A549 treated with ZK216348 at 1 μM for 4 hours (cell line): ENCODE results near the gene RGL4. TPM values are rescaled to one million over a fixed set of nuclear protein-coding genes. Genes with fewer than 3 reads are reported as not detected.

Experiments
- total RNA-seq: library from RNA; stranded (reverse); fragments of 200-300 nt; extraction: Qiagen RNA extraction; gene quantifications from 5 replicates; pipeline ENCODE4 v1.2.3, GENCODE V29; 2022; ENCODE audit warnings: low read depth

Gene RGL4
- not detected in 5 replicates for total RNA-seq

GRCh38 chr22:23690713-23691112 is at the start of gene RGL4:
TSS of gene RGL4 (plus strand) at chr22:23691013. CDS start at chr22:23692031, 1,018 bp downstream.

Other genes with a start within 250 kb of the RGL4 start
- gene IGLL1, start 110.7 kb upstream of the RGL4 start, total RNA-seq, result not detected in 5 replicates
- gene DRICH1, start 58.7 kb upstream of the RGL4 start, total RNA-seq, result 0.28 to 0.52 TPM (median 0.39 TPM) in 3 of 5 replicates, not detected in the others
- 0.93 to 1.2 TPM (median 1.1 TPM) in 5 replicates for gene ZNF70, start 60.1 kb downstream of the RGL4 start, total RNA-seq
- 0.65 to 1.3 TPM (median 0.76 TPM) in 4 of 5 replicates, not detected in the other for gene VPREB3, start 63.4 kb downstream of the RGL4 start, total RNA-seq
- not detected in 5 replicates for gene C22orf15, start 72.0 kb downstream of the RGL4 start, total RNA-seq
- 90.5 to 192 TPM (median 178 TPM) in 5 replicates for gene CHCHD10, start 77.0 kb downstream of the RGL4 start, total RNA-seq
- gene MMP11, start 81.8 kb downstream of the RGL4 start, total RNA-seq, result 0.18 to 0.66 TPM (median 0.32 TPM) in 5 replicates
- gene SMARCB1, start 96.0 kb downstream of the RGL4 start, total RNA-seq, result 49.8 to 59.1 TPM (median 54.2 TPM) in 5 replicates
- gene DERL3, start 148.0 kb downstream of the RGL4 start, total RNA-seq, result 0.31 to 0.68 TPM (median 0.65 TPM) in 5 replicates
- gene SLC2A11, start 166.9 kb downstream of the RGL4 start, total RNA-seq, result 7.2 to 11.0 TPM (median 9.2 TPM) in 5 replicates
- gene MIF, start 203.4 kb downstream of the RGL4 start, total RNA-seq, result 417 to 979 TPM (median 841 TPM) in 5 replicates